Heart right ventricle (tissue), 16 donors: Measurements from ENCODE around the gene TRIM4. TPM values are rescaled to one million over a fixed set of nuclear protein-coding genes. Genes with fewer than 3 reads are reported as not detected.
"Not testable (repeated sequence)": the region's sequence is repeated elsewhere in the genome, so short reads cannot be mapped to it uniquely, and the experiment has no call there.

Experiments used
- ATAC-seq, 8 donors: fragments of 200-7000 bp; cut with Tn5 transposase; one replicate each; pipeline ENCODE4 v1.9.1; 2020; ENCODE audit warnings: mild to moderate bottlenecking in 8 of 8, moderate library complexity in 8 of 8, moderate number of reproducible peaks in 1 of 8
- DNase-seq, 2 donors: peaks; one replicate each; pipeline ENCODE4 v3.0.0-alpha.2; 2020
- H3K27ac ChIP-seq, 10 donors: fragments of 200-600 bp; sonication (generic) in 2 of 10; one replicate each; pipeline versions ENCODE4 v1.5.0 to v1.8.0; 2020 to 2022; ENCODE audit warnings: mild to moderate bottlenecking in 3 of 10
- H3K27me3 ChIP-seq, 7 donors: fragments of 200-600 bp; one replicate each; pipeline ENCODE4 v1.8.0; 2021 to 2022; ENCODE audit warnings: mild to moderate bottlenecking in 2 of 7
- H3K36me3 ChIP-seq, 9 donors: fragments of 200-600 bp; sonication (generic) in 1 of 9; one replicate each; pipeline versions ENCODE4 v1.5.0 to v1.8.0; 2020 to 2022; ENCODE audit warnings: mild to moderate bottlenecking in 2 of 9
- H3K4me1 ChIP-seq, 9 donors: fragments of 200-600 bp; sonication (generic) in 1 of 9; one replicate each; pipeline versions ENCODE4 v1.5.0 to v1.8.0; 2020 to 2022; ENCODE audit warnings: mild to moderate bottlenecking in 4 of 9
- H3K4me3 ChIP-seq, 10 donors: fragments of 200-600 bp; sonication (generic) in 2 of 10; one replicate each; pipeline versions ENCODE4 v1.5.0 to v1.8.0; 2020 to 2022; ENCODE audit warnings: mild to moderate bottlenecking in 7 of 10, moderate library complexity in 2 of 10
- H3K9me3 ChIP-seq, 11 donors: fragments of 200-600 bp in 10 of 11; sonication (generic) in 2 of 11; one replicate each; pipeline versions ENCODE4 v1.5.0 to v1.8.0; 2013 to 2022; ENCODE audit warnings: mild to moderate bottlenecking in 2 of 11, control low read depth in 1 of 11, moderate library complexity in 1 of 11
- WGBS, 2 donors: extraction: QIAGEN DNeasy Blood & Tissue Kit; methylation state at CpG; one replicate each; pipeline ENCODE4 v1.1.7; 2013; ENCODE audit warnings: inconsistent platforms in 1 of 2; 5-methylcytosine and 5-hydroxymethylcytosine counted together
- intact Hi-C, 10 donors: fragments of 100-400 bp; cut with DNase I; formaldehyde crosslinking; loops; one replicate each; pipeline versions ENCODE4 v1.11.1 to v1.14.2; 2022
- long read RNA-seq, 3 donors: library from polyadenylated mRNA; unstranded; transcript quantifications; one replicate each; pipeline ENCODE4 v2.0.0, GENCODE V29; 2020 to 2021
- polyA plus RNA-seq, 2 donors: library from polyadenylated mRNA; stranded (reverse); fragments of 200-250 nt; gene quantifications; one replicate each; pipeline ENCODE4 v1.2.3, GENCODE V29; 2013
- total RNA-seq, 10 donors: library from RNA; stranded (reverse); fragmentation: NEBNext Ultra II Directional in 3 of 10; extraction: Animal tissue kit (Norgen Biotek cat#: 25700) in 3 of 10; gene quantifications; one replicate each; pipeline versions ENCODE4 v1.2.1 to v1.2.4, GENCODE V29; 2021 to 2023
- TF ChIP-seq, protein P1 (sequence below), 9 donors: fragments of 200-600 bp; sonication (generic) in 2 of 9; IDR thresholded peaks; one replicate each; pipeline versions ENCODE4 v1.5.0 to v1.8.0; 2021 to 2022; ENCODE audit warnings: antibody characterized with exemption in 9 of 9, mild to moderate bottlenecking in 5 of 9, moderate library complexity in 1 of 9
- donor health status: Arrhythmogenic right ventricular cardiomyopathy.
- donor health status: ischemic (EF 13 %, LVEDD 7.1; RV severe dilation, severe dysfunction).
- donor health status: healthy with polysubstance abuse.
- donor health status: DM: no; HTN: yes; CAD: no.
- donor health status: DM: no; HTN: no; CAD: no.
- donor health status: ischemic (EF 25% LVEDD 6.9; RV normal size, moderate dysfunction).
- donor health status: ischemic (EF 25% LVEDD 5.7; RV mildly dilated, moderate dysfunction).
- donor health status: healthy.
- donor health status: DM: yes; HTN: yes; CAD: no.
- donor health status: Ischemic cardiomyopathy.
- donor health status: ischemic (EF 35%, LVEDD 5.7; RV mildly dilated, moderate dysfunction).
- donor health status: nonischemic (EF 11% LVEDD 7.7; RV severe dilation, severe dysfunction).
- donor health status: DM: yes; HTN: yes; CAD: no.
- donor health status: PGD.
- donor health status: ischemic (EF 29% LVEDD 5.4; RV normal size, mild dysfunction).
- donor health status: nonischemic (EF 23%, LVEDD 6.1; RV moderate dilation, normal function).

Gene TRIM4, protein sequence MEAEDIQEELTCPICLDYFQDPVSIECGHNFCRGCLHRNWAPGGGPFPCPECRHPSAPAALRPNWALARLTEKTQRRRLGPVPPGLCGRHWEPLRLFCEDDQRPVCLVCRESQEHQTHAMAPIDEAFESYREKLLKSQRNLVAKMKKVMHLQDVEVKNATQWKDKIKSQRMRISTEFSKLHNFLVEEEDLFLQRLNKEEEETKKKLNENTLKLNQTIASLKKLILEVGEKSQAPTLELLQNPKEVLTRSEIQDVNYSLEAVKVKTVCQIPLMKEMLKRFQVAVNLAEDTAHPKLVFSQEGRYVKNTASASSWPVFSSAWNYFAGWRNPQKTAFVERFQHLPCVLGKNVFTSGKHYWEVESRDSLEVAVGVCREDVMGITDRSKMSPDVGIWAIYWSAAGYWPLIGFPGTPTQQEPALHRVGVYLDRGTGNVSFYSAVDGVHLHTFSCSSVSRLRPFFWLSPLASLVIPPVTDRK
- total RNA-seq: 1 to 10 TPM; 5.0 to 9.6 (median 6.6) TPM
- polyA plus RNA-seq: 1 to 10 TPM; 6.8 to 8.6 TPM
- long read RNA-seq, donor 1, transcript TRIM4-201 (6 exons, 3,374 nt): major isoform, 12 of 19 reads
- long read RNA-seq, donor 1, partial matches to known transcripts: 1 of 19 reads
- long read RNA-seq, donor 1, other reads (novel, unspliced or antisense): 4 of 19 reads
- long read RNA-seq, donor 2, transcript TRIM4-201 (6 exons, 3,374 nt): major isoform, 11 of 17 reads
- long read RNA-seq, donor 2, partial matches to known transcripts: 4 of 17 reads
- long read RNA-seq, donor 2, other reads (novel, unspliced or antisense): 2 of 17 reads
- long read RNA-seq, donor 3, transcript TRIM4-201 (6 exons, 3,374 nt): major isoform, 27 of 44 reads
- long read RNA-seq, donor 3, partial matches to known transcripts: 4 of 44 reads
- long read RNA-seq, donor 3, other reads (novel, unspliced or antisense): 13 of 44 reads

DNA sequence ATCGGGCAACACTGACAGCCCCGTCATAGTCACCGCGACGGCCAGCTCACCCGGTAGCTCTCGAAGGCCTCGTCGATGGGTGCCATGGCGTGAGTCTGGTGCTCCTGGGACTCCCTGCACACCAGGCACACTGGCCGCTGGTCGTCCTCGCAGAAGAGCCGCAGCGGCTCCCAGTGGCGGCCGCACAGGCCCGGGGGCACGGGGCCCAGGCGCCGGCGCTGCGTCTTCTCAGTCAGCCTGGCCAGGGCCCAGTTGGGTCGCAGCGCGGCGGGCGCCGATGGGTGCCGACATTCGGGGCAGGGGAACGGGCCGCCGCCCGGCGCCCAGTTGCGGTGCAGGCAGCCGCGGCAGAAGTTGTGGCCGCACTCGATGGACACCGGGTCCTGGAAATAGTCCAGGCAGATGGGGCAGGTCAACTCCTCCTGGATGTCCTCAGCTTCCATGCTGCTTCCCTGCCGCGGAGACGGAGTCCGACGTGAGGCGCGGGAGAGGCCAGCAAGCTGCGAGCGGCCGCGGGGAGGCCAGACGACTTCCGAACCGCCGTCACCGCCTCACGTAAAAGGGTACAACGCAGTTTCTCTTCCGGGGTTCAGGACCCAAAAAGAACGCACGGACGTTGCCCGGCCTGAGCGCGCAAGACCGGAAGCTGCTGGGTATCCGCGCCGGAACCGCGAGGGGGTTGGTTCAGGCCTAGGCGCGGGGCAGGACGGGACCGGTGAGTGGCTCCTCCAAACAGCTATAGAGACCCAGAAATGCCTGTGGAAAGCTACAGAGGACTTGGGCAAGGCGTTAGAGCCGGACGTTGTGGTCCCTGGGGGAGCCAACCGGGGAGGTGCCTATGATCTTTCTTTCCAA lies at the start of gene TRIM4:
TRIM4 (minus strand) TSS at position 572 of the 855 bp plus-strand sequence; CDS start at position 443, 129 bp downstream.
- Histone ChIP-seq H3K36me3 (peaks cover 0 to 39% (median 3%) of the 10 kb centered on the region in 9 donors), H3K9me3 (no peaks in the 10 kb centered on the region), H3K4me3 (peak within 1 kb of the TSS; percentile 70 to 94 (median 90)), H3K4me1 (peaks cover 0 to 38% (median 36%) of the 10 kb centered on the region in 9 donors), H3K27me3 (no peaks in the 10 kb centered on the region), H3K27ac (peak within 1 kb of the TSS; percentile 63 to 96 (median 90))
- intact Hi-C loops: loop anchor here in 7 of 10 donors (5.0 to 10.0 kb wide), 7 partner anchors 73 to 294 kb away; partner anchors contain the start of genes COPS6 (in 2 of the 7), ZNF3 (in 2 of the 7) and MBLAC1 (in 1 of the 7)
- ATAC-seq (peak; percentile 99 to 100 (median 99)), DNase-seq (peak; percentile 90 to 91)
- WGBS, 2 donors: 0 to 1% methylated on average over 71 to 81 of the region's 81 CpGs
- TF ChIP-seq, protein P1, sequence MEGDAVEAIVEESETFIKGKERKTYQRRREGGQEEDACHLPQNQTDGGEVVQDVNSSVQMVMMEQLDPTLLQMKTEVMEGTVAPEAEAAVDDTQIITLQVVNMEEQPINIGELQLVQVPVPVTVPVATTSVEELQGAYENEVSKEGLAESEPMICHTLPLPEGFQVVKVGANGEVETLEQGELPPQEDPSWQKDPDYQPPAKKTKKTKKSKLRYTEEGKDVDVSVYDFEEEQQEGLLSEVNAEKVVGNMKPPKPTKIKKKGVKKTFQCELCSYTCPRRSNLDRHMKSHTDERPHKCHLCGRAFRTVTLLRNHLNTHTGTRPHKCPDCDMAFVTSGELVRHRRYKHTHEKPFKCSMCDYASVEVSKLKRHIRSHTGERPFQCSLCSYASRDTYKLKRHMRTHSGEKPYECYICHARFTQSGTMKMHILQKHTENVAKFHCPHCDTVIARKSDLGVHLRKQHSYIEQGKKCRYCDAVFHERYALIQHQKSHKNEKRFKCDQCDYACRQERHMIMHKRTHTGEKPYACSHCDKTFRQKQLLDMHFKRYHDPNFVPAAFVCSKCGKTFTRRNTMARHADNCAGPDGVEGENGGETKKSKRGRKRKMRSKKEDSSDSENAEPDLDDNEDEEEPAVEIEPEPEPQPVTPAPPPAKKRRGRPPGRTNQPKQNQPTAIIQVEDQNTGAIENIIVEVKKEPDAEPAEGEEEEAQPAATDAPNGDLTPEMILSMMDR (IDR thresholded peaks at IDR 0.05): peak in 5 of 9 donors; percentile 17 to 54 (median 49)

DNA sequence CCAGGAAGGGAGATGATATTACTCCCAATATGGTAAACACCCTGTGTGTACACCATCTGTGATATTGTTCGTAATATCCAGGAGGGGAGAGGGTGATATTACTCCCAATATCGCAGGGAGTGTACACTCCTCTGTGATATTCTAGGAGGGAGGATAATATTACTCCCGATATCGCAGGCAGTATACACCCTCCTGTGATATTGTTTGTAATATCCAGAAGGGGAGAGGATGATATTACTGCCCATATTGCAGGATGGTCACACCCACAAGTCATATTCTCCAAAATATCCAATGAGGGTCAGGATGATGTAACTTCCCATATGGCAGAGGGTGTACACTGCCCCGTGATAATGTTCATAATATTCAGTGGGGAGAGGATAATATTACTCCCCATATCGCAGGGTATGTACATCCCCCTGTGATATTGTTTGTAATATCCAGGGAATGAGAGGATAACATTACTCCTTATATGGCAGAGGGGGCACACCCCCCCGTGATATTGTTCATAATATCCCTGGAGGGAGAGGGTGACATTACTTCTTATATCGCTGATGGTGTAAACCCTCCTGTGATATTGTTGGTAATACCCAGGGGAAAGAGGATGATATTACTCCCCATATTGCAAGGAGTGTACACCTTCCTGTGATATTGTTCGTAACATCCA lies 39.4 kb upstream of the TRIM4 start:
- TF ChIP-seq, protein P1 (IDR thresholded peaks at IDR 0.05): no peak
- Histone ChIP-seq H3K27ac (no peak overlapping the region), H3K9me3 (no peaks in the 10 kb centered on the region), H3K36me3 (no peaks in the 10 kb centered on the region), H3K4me3 (no peak overlapping the region), H3K4me1 (peaks cover 0 to 3% (median 0%) of the 10 kb centered on the region in 9 donors), H3K27me3 (peaks cover 0 to 75% (median 40%) of the 10 kb centered on the region in 7 donors)
- DNase-seq (no peak), ATAC-seq (no peak)
- 63 to 68% methylated on average over 9 of the region's 9 CpGs for WGBS, 2 donors
- intact Hi-C loops: no loop called here

DNA sequence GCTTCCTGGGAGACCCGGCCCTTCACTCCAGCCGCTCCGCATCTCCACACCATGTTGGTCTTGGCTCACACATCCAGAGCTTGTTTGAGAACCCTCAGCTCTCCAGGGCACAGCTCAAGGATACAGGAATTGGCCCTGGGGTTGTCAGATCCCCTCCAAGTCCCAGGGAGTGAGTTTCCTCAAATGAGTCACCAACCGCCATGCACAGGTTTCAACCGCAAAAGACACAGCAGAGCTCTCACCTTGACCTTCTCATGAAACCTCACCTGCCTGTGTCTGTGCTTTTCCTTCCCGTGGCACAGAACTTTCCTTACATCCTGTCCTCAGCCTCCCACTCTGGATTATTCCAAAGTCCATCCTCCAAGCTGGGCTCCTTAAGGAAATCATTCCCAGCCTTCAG lies 35.9 kb upstream of the TRIM4 start:
- Histone ChIP-seq H3K27ac (no peak overlapping the region), H3K36me3 (no peaks in the 10 kb centered on the region), H3K27me3 (peaks cover 0 to 40% (median 11%) of the 10 kb centered on the region in 7 donors), H3K4me3 (no peak overlapping the region), H3K4me1 (peaks cover 0 to 9% (median 0%) of the 10 kb centered on the region in 9 donors), H3K9me3 (peaks cover 0 to 8% (median 0%) of the 10 kb centered on the region in 11 donors)
- intact Hi-C loops: no loop called here
- ATAC-seq (no peak), DNase-seq (no peak)
- 69 to 87% methylated on average over 6 of the region's 6 CpGs for WGBS, 2 donors
- TF ChIP-seq, protein P1 (IDR thresholded peaks at IDR 0.05): no peak

DNA sequence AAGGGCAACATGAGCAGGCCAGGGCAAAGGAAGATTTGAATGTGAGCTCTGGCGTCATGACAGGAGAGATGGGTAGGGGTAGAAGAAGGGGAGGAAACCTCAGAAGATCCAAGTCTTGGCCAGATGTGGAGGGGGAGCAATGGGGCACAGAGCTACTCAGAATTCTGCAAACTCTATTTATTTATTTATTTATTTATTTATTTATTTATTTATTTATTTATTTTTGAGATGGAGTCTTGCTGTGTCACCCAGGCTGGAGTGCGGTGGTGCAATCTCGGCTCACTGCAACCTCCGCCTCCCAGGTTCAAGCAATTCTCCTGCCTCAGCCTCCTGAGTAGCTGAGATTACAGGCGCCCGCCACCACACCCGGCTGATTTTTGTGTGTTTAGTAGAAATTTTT lies 35.3 kb upstream of the TRIM4 start:
- H3K4me3 ChIP-seq, H3K27ac ChIP-seq, H3K9me3 ChIP-seq, DNase-seq, H3K4me1 ChIP-seq, H3K36me3 ChIP-seq, ATAC-seq, intact Hi-C loops: not testable (repeated sequence)
- H3K27me3 ChIP-seq: peaks cover 0 to 34% (median 11%) of the 10 kb centered on the region in 7 donors
- 88 to 90% methylated on average over 7 of the region's 7 CpGs for WGBS, 2 donors
